Calu3 (cell line): Measurements from ENCODE around the gene HINFP. TPM values are rescaled to one million over a fixed set of nuclear protein-coding genes. Genes with fewer than 3 reads are reported as not detected.

Experiments used
- BruUV-seq: library from RNA; stranded (reverse); fragments of 400-500 nt; replicated peaks from 2 replicates; lab custom pipeline; 2021; lab: Mats Ljungman, UMichigan
- CTCF ChIA-PET: fragments of 300-600 bp; sonication (Branson Sonifier 250); formaldehyde crosslinking; loops from one replicate; lab custom pipeline; 2022; ENCODE audit warnings: antibody characterized with exemption; lab: Charles Lee
- DNase-seq: peaks from one replicate; pipeline ENCODE4 v3.0.0; 2022
- H3K27ac Mint-ChIP-seq: one replicate; pipeline ENCODE4 v1.8.0; 2022; ENCODE audit warnings: mixed read lengths; ENCODE audit not compliant: unreplicated experiment
- H3K27me3 Mint-ChIP-seq: one replicate; pipeline ENCODE4 v1.8.0; 2022; ENCODE audit warnings: mixed read lengths; ENCODE audit not compliant: unreplicated experiment
- H3K36me3 Mint-ChIP-seq: one replicate; pipeline ENCODE4 v1.8.0; 2022; ENCODE audit warnings: mild to moderate bottlenecking, moderate library complexity, mixed read lengths; ENCODE audit not compliant: insufficient read depth, unreplicated experiment
- H3K4me1 Mint-ChIP-seq: one replicate; pipeline ENCODE4 v1.8.0; 2022; ENCODE audit warnings: mild to moderate bottlenecking, low read depth, mixed read lengths; ENCODE audit not compliant: unreplicated experiment
- H3K4me3 Mint-ChIP-seq: one replicate; pipeline ENCODE4 v1.8.0; 2022; ENCODE audit warnings: mild to moderate bottlenecking, low read depth, moderate library complexity, mixed read lengths; ENCODE audit not compliant: unreplicated experiment
- H3K9me3 Mint-ChIP-seq: one replicate; pipeline ENCODE4 v1.8.0; 2022; ENCODE audit warnings: low read depth, mixed read lengths; ENCODE audit not compliant: unreplicated experiment
- CTCF ChIP-seq: fragments of 200-600 bp; IDR thresholded peaks from one replicate; pipeline ENCODE4 v1.8.0; 2022; ENCODE audit warnings: antibody characterized with exemption; ENCODE audit not compliant: unreplicated experiment
- intact Hi-C: fragments of 100-400 bp; cut with micrococcal nuclease; formaldehyde crosslinking; loops from one replicate; pipeline ENCODE4 v1.10.0; 2022; ENCODE audit not compliant: unreplicated experiment
- total RNA-seq: library from RNA; stranded (reverse); gene quantifications from 2 replicates; pipeline ENCODE4 v1.2.3, GENCODE V29; 2022

Gene HINFP
- total RNA-seq, 1 experiment from 2014 or later, result 21.8 TPM

- no TSS peak for BruUV-seq
- H3K4me3 Mint-ChIP-seq, result no peak overlapping the region
- peaks cover 66% of the 10 kb centered on the region for H3K27me3 Mint-ChIP-seq
- TF ChIP-seq CTCF, result no peak
- H3K27ac Mint-ChIP-seq, result no peak overlapping the region
- no peak for DNase-seq
- peaks cover 9% of the 10 kb centered on the region for H3K4me1 Mint-ChIP-seq
- H3K36me3 Mint-ChIP-seq, result no peaks in the 10 kb centered on the region
- CTCF ChIA-PET, result interaction anchor here (1.2 kb wide), 1 partner anchor 43 kb away, joined by 3 read pairs; no protein-coding TSS in a partner anchor
- intact Hi-C loops, result no loop called here
- no peaks in the 10 kb centered on the region for H3K9me3 Mint-ChIP-seq
These were observed 32.8 kb downstream of the HINFP start for GRCh38 chr11:119154178-119154577.

GRCh38 chr11:119155733-119156492, 34.5 kb downstream of the HINFP start:
- DNase-seq, result peak; percentile 34
- Mint-ChIP-seq H3K4me1 (peaks cover 9% of the 10 kb centered on the region), H3K27me3 (peaks cover 75% of the 10 kb centered on the region), H3K36me3 (no peaks in the 10 kb centered on the region), H3K27ac (no peak overlapping the region), H3K4me3 (no peak overlapping the region), H3K9me3 (no peaks in the 10 kb centered on the region)
- no peak for TF ChIP-seq CTCF
- intact Hi-C loops, result no loop called here
- CTCF ChIA-PET, result interaction anchor here (0.6 to 1.8 kb wide), 3 partner anchors 10 to 13 kb away, joined by 3 to 4 read pairs (median 4); partner anchors contain the start of gene NLRX1
- no TSS peak for BruUV-seq

GRCh38 chr11:119156496-119156895, 35.1 kb downstream of the HINFP start:
- no TSS peak for BruUV-seq
- no peaks in the 10 kb centered on the region for H3K36me3 Mint-ChIP-seq
- peaks cover 69% of the 10 kb centered on the region for H3K27me3 Mint-ChIP-seq
- TF ChIP-seq CTCF, result no peak
- CTCF ChIA-PET, result interaction anchor here (0.6 to 1.8 kb wide), 2 partner anchors 12 kb away, joined by 3 to 4 read pairs; partner anchors contain the start of gene NLRX1
- H3K27ac Mint-ChIP-seq, result no peak overlapping the region
- DNase-seq, result no peak
- no peak overlapping the region for H3K4me3 Mint-ChIP-seq
- peaks cover 9% of the 10 kb centered on the region for H3K4me1 Mint-ChIP-seq
- intact Hi-C loops, result no loop called here
- H3K9me3 Mint-ChIP-seq, result no peaks in the 10 kb centered on the region

- DNase-seq, result peak; percentile 9
- H3K27ac Mint-ChIP-seq, result no peak overlapping the region
- CTCF ChIA-PET, result interaction anchor here (1.8 kb wide), 1 partner anchor 12 kb away, joined by 4 read pairs; the partner anchor contains the start of gene NLRX1
- H3K4me1 Mint-ChIP-seq, result peaks cover 9% of the 10 kb centered on the region
- no peak for TF ChIP-seq CTCF
- no TSS peak for BruUV-seq
- intact Hi-C loops, result no loop called here
- H3K9me3 Mint-ChIP-seq, result no peaks in the 10 kb centered on the region
- H3K36me3 Mint-ChIP-seq, result no peaks in the 10 kb centered on the region
- no peak overlapping the region for H3K4me3 Mint-ChIP-seq
- peaks cover 65% of the 10 kb centered on the region for H3K27me3 Mint-ChIP-seq
These were observed 35.7 kb downstream of the HINFP start for GRCh38 chr11:119157063-119157462.
